ENCODE measurements around the gene RABGGTB. TPM values are rescaled to one million over a fixed set of nuclear protein-coding genes. Genes with fewer than 3 reads are reported as not detected.
"Not testable (repeated sequence)": the region's sequence is repeated elsewhere in the genome, so short reads cannot be mapped to it uniquely, and the experiment has no call there.

The RABGGTB gene
- 10 to 100 TPM; 90.0 to 99.6 (median 96.2) TPM for polyA plus RNA-seq (ENCODE audit: insufficient read length in 3 of 3)

DNA sequence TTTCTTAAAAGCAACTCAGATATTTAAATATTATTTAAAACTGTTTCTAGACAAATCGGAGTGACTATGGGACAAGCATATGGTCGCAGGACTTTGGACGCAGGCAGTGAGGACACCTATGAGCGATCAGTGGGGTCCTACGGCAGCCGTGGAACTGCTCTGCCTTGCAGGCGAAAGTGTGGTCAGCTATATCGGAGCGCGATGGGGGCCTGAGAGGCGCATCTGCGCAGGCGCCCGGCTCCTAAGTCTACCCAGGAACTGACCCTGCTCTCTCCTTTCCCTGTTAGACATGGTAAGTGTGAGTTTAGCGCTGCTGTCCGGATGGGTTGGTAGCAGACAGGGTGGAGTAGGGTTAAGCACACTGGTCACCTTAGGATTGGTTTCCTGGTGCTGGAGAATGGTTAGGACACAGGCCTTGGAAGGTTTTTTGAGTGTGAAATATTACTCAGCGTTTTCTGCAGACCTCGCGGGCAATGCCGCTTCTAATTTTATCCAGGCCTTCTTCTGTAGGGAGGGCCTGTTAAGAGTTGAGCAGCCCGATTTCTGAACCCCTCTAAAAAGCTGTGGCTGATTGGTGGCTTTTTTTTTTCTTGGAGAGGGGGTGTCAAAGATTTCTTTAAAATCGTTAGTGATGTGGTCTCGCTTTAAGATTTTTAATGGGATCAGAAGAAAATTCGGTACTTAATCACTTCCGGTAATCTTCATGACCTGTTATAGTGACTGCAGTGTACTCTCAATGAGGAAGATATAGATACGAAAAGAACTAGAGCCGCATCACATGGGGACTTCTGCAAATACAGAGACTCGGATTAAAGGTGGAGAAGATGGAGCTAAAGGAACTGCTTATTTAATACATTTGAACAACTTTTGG lies at the start of gene RABGGTB:
TSS of gene RABGGTB (plus strand) at position 274 of the 871 bp plus-strand sequence. CDS start at position 290, 16 bp downstream.
- DNase-seq (ENCODE audit: low read depth in 3 of 3, low spot score in 2 of 3), result peak; percentile 92 to 94 (median 93)

DNA sequence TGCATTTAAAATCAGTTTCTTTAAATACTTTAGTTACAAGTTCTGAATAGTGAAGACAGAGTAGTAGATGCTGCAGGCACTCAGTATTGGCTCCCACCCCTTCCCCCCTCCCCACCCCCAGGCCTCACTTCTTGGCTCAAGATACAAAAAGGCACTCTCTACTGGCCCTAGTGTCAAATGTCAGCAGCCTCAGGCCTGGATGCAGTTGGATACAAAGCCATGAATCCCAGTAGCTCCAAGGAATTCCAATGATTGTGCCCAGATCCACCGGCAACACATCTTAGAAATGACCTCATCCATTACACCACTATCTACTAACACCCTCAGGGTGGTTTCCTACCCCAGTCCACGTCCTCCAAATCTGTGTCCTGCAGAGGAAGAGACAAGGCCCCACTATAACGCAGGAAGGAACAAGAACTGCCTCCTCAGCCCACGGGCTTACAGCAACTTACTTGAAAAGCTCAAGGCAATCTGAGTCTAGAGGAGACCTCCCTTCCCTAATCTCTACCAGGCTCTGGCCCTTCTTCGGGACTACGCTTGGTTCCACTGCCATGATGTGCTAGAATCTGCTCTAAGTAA lies 43.9 kb upstream of the RABGGTB start:
- no peak for DNase-seq (ENCODE audit: low read depth in 3 of 3, low spot score in 2 of 3)

DNA sequence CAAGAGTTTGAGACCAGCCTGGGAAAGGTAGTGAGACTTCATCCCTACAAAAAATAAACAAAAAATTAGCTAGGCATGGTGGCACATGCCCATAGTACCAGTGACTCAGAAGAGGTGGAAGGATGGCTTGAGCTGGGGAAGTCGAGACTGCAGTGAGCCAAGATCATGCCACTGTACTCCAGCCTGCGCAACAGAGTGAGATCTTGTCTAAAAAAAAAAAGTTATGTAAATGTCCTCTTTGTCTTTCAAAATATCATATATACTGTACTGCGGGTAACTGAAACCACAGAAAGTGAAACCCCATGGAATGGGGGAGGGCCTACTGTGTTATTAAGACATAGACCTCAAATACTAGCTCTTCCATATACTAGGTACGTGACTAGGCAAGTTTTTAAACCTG lies 40.8 kb upstream of the RABGGTB start:
- DNase-seq (ENCODE audit: low read depth in 3 of 3, low spot score in 2 of 3), result no peak

DNA sequence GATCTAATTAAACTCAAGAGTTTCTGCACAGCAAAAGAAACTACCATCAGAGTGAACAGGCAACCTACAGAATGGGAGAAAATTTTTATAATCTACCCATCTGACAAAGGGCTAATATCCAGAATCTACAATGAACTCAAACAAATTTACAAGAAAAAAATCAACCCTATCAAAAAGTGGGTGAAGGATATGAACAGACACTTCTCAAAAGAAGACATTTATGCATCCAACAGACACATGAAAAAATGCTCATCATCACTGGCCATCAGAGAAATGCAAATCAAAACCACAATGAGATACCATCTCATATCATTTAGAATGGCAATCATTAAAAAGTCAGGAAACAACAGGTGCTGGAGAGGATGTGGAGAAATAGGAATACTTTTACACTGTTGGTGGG lies 28.8 kb upstream of the RABGGTB start:
- not testable (repeated sequence) for DNase-seq (ENCODE audit: low read depth in 3 of 3, low spot score in 2 of 3)

DNA sequence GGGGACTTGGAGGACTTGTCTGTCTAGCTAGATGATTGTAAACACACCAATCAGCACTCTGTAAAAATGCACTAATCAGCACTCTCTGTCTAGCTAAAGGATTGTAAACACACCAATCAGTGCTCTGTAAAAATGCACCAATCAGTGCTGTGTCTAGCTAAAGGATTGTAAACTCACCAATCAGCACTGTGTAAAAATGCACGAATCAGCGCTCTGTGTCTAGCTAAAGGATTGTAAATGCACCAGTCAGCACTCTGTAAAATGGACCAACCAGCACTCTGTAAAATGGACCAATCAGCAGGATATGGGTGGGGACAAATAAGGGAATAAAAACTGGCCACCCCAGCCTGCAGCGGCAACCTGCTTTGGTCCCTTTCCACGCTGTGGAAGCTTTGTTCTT lies 27.5 kb upstream of the RABGGTB start:
- not testable (repeated sequence) for DNase-seq (ENCODE audit: low read depth in 3 of 3, low spot score in 2 of 3)

DNA sequence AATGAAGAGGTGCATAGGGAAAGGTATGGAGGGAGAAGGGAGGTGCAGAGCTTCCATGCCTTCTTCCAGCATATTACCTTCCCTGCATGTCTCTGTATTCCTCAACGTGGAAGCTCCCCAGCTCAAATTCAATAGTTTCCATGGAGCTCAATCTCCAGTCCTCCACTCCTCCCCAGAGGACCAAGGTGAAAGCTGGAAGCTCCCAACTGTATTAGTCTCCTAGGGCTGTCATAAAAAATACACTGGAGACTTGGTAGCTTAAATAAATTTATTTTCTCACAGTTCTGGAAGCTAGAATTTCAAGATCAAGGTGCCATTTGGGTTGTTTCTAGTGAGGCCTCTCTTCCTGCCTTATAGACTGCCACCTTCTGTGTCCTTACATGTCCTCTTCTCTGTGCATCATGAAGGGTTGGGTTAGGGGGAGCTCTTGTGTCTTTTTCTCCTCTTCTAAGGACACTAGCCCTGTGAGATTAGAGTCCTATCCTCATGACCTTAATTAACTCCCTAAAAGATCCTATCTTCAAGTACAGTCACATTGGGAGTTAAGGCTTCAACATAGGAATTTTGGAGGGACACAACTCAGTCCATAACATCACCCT lies 21.9 kb upstream of the RABGGTB start:
- no peak for DNase-seq (ENCODE audit: low read depth in 3 of 3, low spot score in 2 of 3)

DNA sequence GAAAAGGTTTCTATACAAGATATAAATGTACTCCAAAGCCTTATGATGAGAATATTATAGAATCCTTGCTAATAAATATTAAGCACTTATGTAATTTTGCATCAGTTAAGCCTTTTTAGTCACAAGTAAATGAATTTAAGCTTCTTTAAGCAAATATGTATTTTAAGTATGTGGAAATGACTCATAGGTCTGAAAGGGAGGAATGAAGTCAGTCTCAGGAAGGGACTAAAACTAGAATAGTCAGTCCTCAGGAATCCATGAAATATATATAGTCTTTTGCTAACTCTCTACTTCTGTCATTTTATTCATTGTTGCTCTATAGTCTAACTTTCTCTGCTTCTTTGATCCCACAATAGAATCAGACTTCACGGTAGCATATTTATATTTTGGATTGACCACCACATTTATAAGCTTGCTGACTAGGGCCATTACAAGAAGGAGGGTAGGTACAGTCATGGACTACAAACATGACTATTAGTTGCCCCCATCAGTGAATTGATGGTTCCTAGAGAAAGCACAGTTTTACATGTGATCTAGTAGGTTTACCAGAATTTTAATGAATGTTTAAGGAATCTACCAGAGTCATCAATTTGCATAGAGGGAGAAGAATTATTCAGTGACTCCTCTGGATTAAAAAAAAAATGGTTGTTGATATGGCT lies 20.2 kb upstream of the RABGGTB start:
- no peak for DNase-seq (ENCODE audit: low read depth in 3 of 3, low spot score in 2 of 3)

DNA sequence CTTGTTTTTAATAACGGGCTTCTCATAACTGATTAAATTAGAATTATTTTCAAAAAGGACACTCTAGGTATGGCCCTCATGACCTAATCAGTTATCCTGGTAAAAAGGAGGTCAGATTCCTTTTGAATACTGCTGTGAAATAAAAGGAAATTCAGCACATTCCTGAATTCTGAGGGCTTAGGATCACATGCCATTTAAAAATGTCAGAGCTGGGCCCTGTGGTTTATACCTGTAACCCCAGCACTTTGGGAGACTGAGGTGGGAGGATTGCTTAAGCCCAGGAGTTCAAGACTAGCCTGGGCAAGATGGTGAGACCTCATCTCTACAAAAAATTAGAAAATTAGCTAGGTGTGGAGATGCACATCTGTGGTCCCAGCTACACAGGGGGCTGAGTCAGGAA lies 18.0 kb upstream of the RABGGTB start:
- DNase-seq (ENCODE audit: low read depth in 3 of 3, low spot score in 2 of 3), result no peak

DNA sequence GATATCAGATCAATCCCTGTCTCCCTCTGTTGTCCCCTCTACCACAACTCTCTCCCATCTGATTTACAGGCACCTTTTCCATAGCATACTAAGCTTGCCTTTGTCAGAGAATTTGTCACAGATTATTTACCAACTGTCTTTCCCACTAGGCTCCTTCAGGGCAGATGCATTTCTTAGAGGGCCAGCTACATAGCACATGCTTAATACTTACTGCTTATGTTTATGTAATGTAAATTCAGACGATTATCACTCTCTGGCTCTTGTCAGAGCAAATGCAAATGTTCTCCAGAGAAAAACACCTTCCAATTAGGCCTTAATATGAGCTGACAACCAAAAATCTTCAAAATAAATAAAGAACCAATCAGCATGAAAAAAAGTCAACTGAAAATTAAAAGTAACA lies 15.3 kb upstream of the RABGGTB start:
- DNase-seq (ENCODE audit: low read depth in 3 of 3, low spot score in 2 of 3), result no peak

DNA sequence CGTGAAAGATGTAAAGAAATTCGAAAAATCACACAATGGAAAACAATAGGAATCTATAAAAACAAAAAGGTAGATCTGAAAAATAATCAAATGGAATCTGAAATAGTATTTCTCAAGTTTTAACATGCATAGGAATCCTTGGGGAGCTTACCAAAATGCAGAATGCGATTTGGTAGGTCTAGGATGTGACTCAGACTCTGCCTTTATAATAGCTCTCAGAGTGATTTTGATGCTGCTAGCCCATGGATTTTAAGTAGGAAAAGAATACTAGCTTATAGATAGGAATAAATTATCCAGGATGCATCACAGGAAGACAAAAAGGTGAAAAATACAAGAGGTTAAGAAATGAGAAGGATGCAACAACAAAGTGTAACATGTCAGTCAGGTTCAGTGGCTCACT lies 14.1 kb upstream of the RABGGTB start:
- DNase-seq (ENCODE audit: low read depth in 3 of 3, low spot score in 2 of 3), result no peak

DNA sequence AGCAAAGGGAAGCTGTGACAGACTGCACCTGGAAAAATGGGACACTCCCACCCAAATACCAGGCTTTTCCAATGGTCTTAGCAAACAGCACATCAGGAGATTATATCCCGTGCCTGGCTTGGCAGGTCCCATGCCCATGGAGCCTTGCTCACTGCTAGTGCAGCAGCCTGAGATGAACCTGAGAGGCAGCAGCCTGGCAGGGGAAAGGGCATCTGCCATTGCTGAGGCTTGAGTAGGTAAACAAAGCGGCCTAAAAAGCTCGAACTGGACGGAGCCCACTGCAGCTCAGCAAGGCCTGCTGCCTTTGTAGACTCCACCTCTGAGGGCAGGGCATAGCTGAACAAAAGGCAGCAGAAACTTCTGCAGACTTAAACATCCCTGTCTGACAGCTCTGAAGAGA lies 8.2 kb upstream of the RABGGTB start:
- DNase-seq (ENCODE audit: low read depth in 3 of 3, low spot score in 2 of 3), result not testable (repeated sequence)

DNA sequence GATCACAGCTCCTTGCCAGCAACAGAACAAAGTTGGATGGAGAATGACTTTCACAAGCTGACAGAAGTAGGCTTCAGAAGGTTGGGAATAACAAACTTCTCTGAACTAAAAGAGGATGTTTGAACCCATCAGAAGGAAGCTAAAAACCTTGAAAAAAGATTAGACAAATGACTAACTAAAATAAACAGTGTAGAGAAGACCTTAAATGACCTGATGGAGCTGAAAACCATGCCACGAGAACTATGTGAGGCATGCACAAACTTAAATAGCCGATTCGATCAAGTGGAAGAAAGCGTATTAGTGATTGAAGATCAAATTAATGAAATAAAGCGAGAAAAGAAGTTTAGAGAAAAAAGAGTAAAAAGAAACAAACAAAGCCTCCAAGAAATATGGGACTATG lies 7.4 kb upstream of the RABGGTB start:
- DNase-seq (ENCODE audit: low read depth in 3 of 3, low spot score in 2 of 3), result not testable (repeated sequence)

DNA sequence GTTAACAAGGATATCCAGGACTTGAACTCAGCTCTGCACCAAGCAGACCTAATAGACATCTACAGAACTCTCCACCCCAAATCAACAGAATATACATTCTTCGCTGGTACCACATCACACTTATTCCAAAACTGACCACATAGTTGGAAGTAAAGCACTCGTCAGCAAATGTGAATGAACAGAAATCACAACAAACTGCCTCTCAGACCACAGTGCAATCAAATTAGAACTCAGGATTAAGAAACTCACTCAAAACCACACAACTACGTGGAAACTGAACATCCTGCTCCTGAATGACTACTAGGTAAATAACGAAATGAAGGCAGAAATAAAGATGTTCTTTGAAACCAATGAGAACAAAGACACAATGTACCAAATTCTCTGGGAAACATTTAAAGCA lies 5.9 kb upstream of the RABGGTB start:
- DNase-seq (ENCODE audit: low read depth in 3 of 3, low spot score in 2 of 3), result not testable (repeated sequence)

DNA sequence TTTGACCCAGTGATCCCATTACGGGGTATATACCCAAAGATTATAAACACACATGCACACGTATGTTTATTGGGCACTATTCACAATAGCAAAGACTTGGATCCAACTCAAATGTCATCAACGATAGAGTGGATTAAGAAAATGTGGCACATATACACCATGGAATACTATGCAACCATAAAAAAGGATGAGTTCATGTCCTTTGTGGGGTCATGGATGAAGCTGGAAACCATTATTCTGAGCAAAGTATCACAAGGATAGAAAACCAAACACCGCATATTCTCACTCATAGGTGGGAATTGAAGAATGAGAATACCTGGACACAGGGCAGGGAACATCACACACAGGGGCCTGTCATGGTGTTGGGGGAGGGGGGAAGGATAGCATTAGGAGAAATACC lies 2.1 kb upstream of the RABGGTB start:
- not testable (repeated sequence) for DNase-seq (ENCODE audit: low read depth in 3 of 3, low spot score in 2 of 3)

DNA sequence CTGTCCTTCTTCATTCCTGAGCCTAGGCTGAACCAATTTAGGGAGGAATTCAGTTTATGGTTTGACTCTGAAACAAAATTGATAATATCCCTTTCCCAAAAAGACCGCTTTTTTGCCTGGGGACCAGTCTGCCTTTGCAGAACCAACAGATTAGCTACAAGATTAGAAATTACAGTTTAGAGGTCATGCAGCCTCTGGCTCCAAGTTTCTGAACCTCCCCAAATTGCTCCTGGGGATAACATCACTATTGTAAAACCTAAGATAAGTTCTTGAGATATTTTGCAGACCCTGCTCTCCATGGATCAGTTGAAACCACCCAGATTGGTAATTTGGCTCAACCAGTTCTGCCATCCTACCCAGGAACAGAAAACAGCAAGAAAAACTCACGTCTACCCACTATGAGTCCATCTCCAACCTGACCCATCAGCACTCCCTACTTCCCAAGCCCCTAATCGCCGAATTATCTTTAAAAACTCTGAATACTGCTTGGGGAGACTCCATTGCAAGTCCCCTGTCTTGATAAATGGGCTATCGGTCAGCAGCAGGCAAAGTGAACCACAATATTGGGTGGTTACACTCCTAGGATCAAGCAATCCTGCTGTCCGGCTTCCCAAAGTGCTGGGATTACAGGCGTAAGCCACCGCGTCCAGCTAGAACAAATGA lies 605 bp upstream of the RABGGTB start:
- DNase-seq (ENCODE audit: low read depth in 3 of 3, low spot score in 2 of 3), result no peak

DNA sequence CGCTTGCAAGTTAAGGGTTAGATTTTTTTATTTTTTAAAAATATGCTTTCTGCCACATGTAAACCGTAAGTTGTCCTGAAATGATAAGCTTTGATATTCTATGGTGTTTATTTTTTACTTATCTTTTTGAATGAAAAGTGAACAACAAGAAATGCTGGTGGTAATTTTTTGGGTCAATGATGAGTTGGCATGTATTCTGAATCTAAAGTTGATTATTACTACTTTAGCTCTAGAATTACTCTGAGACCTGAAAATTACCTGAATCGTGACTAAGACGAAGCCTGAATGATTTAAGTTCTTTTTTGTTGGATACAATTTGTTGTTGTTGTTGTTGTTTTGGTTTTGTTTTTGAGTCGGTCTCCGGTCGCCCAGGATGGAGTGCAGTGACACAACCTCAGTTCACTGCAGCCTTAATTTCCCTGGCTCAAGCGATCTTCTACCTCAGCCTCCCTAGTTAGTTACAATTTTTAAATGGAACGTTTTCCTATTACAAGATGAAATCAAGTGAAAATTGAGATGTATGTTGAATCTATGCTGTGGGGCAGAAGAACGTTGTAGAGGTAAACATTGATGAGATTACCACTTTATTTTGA lies 941 bp downstream of the RABGGTB start:
- DNase-seq (ENCODE audit: low read depth in 3 of 3, low spot score in 2 of 3), result no peak

DNA sequence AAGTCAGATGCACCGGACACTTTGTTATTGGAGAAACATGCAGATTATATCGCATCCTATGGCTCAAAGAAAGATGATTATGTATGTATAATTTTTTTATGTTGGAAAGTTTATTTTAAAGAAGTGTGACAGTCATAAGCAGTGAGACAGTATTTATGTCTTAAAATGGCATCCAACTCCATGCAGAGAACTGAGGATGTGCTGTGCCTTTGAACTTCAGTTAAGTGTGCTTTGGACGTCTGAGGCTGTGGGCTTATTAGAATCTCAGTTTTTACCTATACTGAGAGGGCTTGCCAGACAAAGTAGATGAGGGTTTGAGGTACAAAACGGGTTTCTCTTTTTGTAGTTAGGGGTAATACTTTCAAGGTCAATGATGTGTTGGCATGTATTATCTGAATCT lies 1.5 kb downstream of the RABGGTB start:
- DNase-seq (ENCODE audit: low read depth in 3 of 3, low spot score in 2 of 3), result no peak

DNA sequence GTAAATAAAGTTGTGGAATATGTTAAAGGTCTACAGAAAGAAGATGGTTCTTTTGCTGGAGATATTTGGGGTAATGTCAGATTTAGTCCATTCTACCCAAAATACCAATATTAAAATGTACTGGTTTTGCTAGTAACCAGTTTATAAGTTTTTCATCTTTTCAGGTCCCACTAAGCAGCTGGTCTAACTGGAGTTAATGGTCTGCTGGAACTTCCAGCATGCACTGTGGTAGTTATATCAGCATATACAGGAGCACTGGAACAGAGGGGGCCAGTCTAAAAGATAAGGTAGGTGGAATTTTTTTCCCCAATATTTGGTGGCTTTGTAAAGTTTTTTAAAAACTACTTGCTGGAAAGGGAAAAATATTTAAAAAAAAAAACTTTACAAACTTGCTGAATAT lies 3.9 kb downstream of the RABGGTB start:
- DNase-seq (ENCODE audit: low read depth in 3 of 3, low spot score in 2 of 3), result no peak

DNA sequence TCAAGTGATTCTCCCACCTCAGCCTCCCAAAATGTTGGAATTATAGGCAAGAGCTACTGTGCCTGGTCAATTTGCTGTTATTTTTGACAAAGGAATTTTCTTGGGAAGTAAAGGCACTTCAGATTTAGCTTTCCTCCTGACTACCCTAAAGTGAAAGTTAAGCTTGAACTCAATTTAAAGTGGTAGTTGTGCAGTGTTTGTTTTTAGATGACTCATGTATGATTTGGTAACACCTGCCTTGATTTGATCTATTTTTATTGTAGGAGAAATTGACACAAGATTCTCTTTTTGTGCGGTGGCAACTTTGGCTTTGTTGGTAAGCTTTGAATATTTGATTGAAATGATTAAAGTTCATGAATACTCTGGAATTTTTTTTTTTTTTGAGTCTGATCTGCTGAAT lies 5.0 kb downstream of the RABGGTB start:
- DNase-seq (ENCODE audit: low read depth in 3 of 3, low spot score in 2 of 3), result no peak

DNA sequence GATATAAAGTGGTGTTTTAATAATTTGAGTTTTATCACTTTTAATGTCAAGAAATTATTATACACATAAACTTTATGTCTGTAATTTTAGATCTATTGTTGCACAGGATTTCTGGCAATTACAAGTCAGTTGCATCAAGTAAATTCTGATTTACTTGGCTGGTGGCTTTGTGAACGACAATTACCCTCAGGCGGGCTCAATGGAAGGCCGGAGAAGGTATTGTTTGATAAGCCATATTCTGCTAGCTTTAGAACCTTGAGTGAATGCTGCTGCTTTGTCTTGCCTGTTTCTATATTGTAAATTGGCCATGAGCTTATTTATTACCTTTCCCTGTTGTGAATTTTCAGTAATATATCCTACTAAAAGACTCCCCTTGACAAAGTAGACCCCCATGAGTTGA lies 6.0 kb downstream of the RABGGTB start:
- DNase-seq (ENCODE audit: low read depth in 3 of 3, low spot score in 2 of 3), result no peak
